ENCODE data around the gene STRIP2.
"Not testable (repeated sequence)": the region's sequence is repeated elsewhere in the genome, so short reads cannot be mapped to it uniquely, and the experiment has no call there.

Gene STRIP2, protein sequence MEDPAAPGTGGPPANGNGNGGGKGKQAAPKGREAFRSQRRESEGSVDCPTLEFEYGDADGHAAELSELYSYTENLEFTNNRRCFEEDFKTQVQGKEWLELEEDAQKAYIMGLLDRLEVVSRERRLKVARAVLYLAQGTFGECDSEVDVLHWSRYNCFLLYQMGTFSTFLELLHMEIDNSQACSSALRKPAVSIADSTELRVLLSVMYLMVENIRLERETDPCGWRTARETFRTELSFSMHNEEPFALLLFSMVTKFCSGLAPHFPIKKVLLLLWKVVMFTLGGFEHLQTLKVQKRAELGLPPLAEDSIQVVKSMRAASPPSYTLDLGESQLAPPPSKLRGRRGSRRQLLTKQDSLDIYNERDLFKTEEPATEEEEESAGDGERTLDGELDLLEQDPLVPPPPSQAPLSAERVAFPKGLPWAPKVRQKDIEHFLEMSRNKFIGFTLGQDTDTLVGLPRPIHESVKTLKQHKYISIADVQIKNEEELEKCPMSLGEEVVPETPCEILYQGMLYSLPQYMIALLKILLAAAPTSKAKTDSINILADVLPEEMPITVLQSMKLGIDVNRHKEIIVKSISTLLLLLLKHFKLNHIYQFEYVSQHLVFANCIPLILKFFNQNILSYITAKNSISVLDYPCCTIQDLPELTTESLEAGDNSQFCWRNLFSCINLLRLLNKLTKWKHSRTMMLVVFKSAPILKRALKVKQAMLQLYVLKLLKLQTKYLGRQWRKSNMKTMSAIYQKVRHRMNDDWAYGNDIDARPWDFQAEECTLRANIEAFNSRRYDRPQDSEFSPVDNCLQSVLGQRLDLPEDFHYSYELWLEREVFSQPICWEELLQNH

DNA sequence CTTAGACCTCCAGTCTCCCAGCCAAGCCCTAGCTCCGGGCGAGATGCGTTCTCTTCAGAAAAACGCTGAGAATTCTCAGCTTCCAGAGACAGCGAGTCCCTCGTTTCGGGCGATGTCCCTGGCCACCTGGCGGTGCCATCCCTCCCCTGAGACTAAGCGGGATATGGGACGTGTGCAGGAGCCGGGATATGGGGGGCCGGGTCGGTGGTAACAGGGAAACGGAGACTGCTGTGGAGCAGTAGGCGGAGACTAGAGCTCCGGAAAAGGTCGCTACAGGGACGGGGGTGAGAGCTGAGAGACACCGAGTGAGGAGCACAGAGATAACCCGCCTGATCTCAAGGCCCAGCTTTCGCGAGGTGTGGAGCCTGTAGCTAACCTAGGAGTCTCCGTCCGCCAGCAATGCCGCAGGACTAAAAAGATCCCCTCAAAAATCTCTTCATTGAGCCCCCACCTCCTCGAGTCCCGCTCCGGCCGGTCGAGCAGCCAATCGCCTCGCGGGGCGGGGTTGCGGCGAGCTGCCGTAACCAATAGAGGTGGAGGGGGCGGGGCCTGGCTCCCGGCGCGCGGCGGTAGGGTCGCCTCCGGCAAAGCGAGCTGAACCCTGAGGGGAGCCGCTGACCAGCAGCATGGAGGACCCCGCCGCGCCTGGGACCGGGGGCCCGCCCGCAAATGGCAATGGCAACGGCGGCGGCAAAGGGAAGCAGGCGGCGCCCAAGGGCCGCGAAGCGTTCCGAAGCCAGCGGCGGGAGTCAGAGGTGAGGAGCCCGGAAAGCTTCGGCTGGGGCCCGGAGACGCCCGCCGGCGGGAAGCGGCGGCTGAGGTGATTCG is at the start of gene STRIP2:
Gene STRIP2 (plus strand): TSS at position 586 of the 828 bp plus-strand sequence. CDS start 41 bp downstream, at position 627.
- DNase-seq (ENCODE audit: low spot score) = peak; percentile 93

DNA sequence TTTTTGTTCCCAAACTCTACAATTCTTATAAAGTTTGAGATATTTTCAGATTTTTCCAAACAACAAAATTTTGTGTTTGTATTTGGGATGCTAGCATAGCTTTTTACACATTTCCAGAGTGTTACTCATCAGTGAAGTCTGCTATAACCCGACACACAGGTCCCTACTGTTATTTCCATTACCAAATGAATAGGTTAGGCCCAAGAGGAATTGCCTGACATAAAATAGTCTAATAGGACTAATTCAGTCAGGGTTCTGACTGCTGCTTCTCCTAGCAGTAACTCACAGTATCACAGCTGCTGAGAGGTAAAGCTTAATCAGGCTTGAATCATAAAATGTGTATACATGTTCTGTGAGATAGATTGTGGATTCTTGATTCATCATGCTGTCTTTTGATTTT is 49.1 kb upstream of the STRIP2 start:
- no peak for DNase-seq (ENCODE audit: low spot score)

DNA sequence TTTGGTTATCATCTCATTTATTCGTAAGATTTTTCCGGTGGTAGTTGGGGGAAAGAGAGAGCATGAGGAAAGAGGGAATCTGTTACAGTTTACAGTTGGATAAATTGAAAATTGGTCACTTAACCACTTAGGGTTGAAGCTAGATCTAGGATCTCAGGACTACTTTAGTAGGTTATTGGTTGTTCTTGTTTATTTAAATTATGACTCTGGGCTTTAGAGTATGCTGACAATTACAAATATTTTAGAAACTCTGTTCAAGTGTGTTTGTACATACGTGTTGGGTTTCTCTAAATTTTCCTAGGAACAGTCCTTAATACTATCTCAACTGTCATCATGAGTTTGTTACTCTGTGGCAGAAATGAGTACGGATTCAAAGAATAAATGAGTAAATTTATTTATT is 48.6 kb upstream of the STRIP2 start:
- DNase-seq (ENCODE audit: low spot score) = no peak

DNA sequence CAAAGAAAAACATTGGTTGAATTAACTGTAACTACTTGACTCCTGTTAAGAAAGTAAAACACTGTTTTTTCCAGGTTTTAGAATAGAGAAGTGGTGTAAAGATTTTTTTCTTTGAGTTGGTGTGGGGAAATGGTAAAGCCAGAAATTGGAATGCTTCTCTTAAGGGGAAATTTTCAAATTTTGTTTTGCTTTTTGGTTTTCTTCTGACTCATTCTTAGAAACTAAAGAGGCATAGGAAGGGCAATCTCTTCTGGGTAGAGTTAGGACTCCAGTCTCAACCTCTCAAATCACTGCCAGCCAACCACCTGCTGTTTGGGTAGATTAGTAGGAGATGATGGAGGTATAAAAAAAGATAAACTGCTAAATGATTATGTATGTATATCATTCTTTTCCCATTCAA is 47.7 kb upstream of the STRIP2 start:
- no peak for DNase-seq (ENCODE audit: low spot score)

DNA sequence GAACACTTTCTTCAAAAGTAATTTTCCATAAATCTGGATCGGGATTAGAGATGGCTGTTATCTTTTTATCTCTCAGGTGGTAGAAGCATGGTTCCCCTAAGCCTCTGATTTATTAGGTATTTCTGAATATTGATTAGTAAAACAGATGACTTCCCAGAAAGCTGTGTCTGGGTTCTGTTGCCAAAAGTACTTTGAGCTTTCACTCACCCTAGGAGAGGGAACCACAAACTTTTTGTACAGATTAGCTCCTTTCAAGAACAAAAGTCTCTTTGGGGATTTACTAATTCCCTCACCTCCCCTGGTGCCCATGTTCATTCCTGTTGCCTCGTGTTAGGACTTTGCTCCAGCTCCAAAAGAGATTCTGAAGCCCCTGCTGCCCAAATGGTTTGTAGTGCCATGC is 46.7 kb upstream of the STRIP2 start:
- no peak for DNase-seq (ENCODE audit: low spot score)

DNA sequence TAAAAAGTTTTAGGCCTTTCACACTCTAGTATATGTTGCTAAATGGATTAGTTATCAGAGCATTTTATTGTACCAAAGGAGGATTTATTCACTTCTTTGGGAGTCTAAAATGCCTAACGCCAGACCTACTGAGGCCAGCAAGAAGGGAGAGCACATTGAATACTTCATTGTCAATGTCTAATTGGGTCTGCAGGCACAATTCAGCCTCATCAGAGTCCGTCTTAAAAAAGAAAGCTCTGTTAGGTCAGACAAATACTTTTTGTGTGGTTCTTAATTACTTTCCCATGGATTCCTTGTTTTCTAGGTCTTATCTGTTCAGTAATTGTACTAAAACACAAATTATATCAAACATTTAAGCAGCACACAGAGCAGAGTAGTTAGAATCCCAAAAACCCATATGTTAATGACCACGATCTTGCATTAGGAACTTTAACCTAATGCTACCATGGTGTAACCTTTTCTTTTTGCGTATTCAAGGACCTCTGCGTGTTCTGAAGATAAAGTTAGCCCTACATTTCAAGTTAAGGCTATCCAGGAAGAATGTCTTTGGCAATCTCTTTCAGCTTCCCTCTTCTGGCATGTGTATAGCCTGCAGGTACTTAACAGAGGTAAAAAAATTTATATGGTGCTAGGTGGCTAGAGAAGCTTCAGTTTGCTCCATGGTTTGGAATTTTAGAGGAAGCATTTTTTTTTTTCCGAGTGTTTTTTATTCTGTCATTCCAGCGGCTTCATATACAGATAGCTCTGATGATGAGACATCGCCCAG is 45.7 kb upstream of the STRIP2 start:
- DNase-seq (ENCODE audit: low spot score) = no peak

DNA sequence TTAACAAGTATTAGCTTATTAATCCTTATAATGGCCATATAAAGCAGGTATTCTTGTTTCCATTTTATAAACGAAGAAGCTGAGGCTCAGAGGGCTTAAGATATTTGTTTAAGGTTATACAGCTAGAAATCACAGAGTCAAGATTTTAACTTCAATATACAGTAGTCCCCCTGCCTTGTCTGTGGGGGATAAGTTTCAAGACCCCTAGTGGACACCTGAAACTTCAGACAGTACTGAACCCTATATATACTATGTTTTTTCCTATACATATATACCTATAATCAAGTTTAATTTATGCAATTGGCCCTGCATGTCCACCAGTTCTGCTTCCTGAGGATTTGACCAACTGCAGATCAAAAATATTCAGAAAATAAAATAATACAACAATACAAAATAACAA is 44.4 kb upstream of the STRIP2 start:
- DNase-seq (ENCODE audit: low spot score) = no peak

DNA sequence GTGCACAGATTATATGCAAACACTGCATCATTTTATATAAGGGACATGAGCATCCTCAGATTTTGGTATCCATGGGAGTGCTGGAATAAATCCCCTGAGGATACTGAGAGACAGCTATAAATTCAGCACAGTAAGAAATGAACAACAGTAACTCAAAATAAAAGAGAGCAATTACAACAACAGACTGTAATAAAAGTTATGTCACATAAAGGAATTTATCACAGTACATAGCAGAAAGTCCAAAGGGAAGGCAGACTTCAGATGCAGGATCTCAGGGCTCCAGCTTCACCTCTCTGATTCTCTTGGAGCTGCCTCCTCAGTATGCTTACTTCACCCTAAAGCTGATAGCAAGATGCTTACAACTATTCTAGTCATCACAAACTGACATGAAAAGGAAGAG is 43.9 kb upstream of the STRIP2 start:
- DNase-seq (ENCODE audit: low spot score) = no peak

DNA sequence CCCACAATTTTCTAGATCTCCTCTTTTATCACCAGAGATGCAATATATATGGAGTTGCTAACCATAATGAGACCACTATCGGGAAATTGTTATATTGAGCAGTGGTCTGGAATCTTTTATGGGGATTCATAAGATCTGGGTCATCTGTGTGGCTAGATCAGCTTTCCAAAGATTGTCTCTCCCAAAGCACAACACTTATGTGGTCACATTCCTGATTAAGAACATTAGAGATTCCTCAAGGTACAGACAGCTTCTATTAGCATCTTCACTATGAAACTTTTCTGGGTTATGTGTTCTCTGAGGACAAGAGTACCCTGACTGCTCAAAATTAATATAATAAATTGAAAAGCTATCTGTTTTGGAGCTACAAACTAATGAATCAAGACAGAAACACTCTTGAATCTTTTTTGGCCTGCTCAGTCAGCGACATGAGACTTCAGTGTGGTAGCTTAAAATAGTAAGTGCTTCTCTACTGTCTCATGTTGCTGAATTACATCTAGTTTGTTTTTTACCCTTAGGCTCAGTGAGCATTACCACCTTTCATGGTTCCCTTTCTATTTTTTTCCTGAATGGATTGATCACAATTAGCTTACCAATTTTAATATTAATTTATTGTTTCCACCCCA is 42.6 kb upstream of the STRIP2 start:
- DNase-seq (ENCODE audit: low spot score) = no peak

DNA sequence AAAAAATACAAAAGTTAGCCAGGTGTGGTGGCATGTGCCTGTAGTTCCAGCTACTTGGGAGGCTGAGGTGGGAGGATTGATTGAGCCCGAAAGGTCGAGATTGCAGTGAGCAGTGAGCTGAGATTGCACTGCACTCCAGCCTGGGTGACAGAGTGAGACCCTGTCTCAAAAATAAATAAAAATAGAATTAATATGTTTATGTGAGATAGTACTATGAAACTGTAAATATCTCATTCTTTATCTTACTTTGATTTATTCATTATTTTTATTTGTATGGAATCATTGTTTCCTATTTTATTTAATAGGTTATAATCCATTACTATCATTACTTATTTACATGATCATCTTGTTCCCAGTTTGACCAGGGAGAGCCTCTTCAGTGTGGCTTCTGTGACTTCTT is 41.0 kb upstream of the STRIP2 start:
- no peak for DNase-seq (ENCODE audit: low spot score)

DNA sequence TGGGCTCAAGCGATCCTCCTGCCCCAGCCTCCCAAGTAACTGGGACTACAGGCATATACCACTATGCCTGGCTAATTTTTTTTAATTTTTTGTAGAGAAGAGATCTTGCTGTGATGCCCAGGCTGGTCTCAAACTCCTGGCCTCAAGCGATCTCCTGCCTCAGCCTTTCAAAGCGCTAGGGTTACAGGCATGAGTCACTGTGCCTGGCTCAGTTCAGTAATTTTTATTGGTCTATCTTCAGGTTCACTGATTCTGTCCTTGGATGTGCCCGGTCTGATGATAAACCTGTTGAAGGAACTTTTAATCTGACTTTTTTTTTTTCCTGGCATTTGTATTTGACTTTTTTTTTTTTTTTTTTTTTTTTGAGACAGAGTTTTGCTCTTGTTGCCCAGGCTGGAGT is 40.1 kb upstream of the STRIP2 start:
- no peak for DNase-seq (ENCODE audit: low spot score)

DNA sequence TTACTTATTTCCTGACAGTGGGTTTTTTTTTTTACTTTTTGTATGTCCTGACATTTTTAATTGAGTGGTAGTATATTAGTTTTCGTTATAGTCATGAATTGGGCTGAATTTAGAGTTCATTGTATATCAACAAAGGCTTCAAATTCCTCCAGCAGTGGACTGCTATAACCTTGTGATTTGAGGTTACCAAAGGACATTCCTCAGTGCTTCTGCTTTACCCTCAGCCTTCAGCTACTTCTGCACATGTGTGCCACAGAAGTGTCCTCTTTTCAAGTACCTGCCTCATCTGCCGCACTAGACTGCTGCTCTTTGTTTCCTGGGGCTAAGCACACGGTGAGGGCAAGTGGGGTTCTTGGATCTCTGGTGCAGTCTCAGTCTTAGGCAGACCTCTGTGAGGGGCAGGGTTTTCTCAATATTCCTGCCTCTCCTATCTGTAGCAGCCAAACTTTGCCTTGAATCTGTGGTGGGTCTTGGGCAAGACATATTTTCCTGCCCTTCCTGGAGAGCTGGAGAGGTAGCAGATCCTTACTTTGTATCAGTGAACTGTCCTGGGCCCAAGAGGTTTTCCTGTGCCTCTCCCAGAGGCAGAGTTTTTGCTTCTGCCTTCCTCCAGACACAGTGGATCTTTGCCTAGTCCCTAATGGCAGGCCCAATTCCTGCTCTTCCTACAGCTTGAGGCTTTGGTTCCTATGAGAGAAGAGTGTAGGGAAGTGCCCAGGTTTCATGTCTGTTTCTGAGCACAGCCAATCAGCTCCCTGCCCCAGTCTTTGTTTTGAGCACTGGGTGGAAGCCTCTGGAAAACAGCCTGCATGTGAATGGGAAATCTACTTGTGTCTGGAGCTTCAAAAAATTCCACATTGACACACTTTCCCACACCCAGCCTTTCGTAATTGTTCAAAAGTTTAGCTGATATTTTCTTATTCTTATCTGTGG is 39.0 kb upstream of the STRIP2 start:
- no peak for DNase-seq (ENCODE audit: low spot score)

DNA sequence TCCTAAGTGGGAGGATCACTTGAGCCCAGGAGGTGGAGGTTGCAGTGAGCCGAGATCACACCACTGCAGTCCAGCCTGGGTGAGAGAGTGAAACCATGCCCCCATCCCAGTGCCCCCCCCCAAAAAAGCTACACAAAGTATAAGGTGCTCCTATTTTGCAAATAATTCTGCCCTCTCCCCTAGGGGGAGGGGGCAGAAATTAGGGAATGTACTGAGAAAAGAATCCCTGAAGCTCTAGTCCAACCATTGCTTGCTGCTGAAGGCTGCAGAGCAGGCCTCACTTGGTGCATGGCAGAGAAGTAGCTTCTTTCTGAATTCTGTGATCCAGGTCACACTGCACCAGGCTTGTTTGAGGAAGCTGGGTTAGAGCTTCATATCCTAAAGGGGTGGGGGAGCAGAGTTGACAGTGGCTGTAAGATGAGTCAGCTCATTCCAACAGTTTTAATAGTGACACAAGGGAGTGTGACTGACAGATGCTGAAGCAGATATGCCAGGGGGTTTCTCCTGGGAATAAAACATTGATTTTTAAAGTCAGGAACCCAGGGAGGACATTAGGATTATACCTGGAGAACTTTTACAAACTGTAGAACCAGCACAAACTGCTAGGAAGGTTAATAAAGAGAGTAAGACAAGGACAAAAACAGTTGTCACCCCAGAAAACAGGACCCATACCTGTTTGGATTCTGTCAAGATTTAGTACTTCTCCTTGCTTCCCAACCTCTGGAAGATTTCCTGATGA is 32.8 kb upstream of the STRIP2 start:
- no peak for DNase-seq (ENCODE audit: low spot score)

DNA sequence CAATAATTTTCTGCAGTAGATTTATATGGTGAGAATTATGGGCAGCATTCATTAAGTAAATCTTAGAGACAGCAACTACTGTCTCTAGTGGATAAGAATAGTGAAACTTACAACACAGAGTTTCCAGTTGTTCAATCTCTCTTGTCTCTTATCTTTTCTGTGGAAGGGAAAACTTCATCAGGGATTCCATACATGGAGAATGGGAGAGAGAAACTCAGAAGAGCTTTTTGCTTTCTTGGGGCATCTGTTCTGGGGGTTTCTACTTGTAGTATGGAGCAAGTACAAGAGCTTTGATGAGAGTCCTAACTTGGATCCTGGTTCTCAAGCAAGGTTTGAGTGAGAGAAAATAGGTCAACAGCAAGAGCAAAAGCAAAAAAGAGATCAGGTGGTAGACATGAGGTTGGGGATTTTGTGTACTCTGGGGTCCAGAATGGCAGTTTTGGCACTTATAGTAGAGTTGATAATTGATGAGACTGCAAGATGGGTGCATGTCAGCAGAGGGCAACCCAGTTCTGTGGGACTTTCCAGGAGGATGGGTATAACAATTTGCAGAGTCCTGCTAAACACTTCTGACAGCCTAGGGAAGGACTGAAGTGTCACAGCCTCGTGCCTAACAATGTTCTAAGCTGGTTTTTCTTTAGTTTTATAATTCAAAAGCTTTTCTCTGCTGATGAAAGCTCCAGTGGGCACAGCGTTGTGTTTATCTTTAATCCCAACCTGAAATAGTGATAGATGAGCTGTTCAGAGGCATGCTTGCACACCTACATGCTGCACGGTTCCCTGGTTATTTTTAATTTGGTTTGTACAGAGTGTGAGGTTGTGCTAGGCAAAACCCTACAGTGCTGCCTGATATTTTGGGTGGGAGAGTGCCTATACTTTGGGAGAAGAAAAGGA is 32.0 kb upstream of the STRIP2 start:
- DNase-seq (ENCODE audit: low spot score) = no peak

DNA sequence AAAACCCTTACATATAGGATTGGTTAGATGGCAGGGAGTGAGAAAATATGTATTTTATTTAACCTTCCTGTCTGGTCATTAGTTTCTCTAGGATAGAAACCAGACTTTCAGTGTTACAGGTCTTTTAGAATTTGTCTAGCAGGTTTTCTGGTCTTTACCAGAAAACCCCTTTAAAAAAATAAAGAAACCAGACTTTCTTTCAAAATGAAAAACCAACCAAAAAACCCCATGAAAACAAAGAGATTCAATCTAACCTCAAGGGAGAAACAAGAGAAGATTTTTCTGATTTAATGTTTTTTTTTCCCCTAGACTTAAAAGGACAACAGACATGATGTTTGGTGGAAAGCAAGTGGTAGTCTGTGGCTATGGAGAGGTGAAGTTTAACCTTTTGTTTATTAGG is 28.7 kb upstream of the STRIP2 start:
- DNase-seq (ENCODE audit: low spot score) = no peak

DNA sequence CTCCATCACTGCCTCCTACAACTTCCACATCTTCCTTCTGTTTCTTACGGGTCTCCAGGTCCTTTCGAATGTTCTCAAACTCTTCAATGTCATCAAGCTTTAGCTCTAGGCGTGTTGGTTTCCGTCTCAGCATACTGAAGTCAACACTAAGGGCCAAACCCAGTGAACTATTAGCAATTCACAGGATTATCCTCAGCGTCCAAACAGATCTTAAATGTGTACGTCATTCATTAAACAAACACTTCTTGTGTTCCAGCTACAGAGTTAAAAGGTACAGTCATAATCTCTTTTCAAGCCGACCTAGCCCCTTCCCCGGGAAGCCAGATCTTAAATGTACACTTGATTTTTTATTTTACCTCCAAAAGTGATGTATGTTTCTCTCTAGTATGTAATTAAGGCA is 24.0 kb upstream of the STRIP2 start:
- not testable (repeated sequence) for DNase-seq (ENCODE audit: low spot score)

DNA sequence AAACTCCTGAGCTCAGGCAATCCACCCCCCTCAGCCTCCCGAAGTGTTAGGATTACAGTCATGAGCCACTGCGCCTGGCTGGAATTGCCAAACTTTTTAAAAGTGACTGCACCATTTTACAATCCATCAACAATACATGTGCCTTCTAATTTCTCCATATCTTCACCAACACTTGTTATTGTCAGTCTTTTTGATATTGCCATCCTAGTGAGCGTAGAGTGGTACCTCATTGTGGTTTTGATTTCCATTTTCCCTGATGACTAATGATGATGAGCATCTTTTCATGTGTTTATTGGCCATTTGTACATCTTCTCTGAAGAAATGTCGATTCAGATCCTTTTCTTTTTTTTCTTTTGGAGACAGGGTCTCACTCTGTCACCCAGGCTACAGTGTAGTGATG is 21.7 kb upstream of the STRIP2 start:
- no peak for DNase-seq (ENCODE audit: low spot score)

DNA sequence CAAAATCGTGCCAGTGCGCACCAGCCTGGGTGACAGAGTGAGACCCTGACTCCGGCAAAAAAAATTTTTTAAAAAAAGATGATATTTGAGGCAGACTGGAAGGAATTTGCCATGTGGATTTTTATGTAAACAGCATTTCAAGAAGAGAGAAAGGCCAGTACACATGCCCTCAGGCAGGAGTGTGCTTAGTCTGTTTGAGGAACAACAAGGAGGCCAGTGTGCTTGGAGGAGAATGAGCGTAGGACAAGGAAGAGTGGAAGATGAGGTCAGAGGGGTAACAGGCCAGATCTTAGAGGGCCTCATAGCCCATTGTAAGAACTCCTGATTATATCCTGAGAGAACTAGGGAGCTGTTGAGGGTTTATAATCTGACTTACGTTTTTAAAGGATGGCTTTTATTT is 17.2 kb upstream of the STRIP2 start:
- no peak for DNase-seq (ENCODE audit: low spot score)
